ENCODE data around the gene OR6A2.
A peak's percentile ranks its signal among the peaks of the same experiment; 100 is the strongest.

OR6A2 gene

GRCh38 chr11:6755953-6756347 is 43.5 kb downstream of the OR6A2 start:
- DNase-seq, result no peak

GRCh38 chr11:6755303-6755952 is 44.1 kb downstream of the OR6A2 start:
- peak in 1 of 2 experiments; percentile 46 for DNase-seq

- no peak for DNase-seq
Observed at GRCh38 chr11:6747097-6747668, 52.3 kb downstream of the OR6A2 start.

- DNase-seq, result no peak
Observed at GRCh38 chr11:6746626-6747025, 52.9 kb downstream of the OR6A2 start.

GRCh38 chr11:6746086-6746618 is 53.3 kb downstream of the OR6A2 start:
- no peak for DNase-seq

- DNase-seq, result no peak
Observed at GRCh38 chr11:6745465-6746015, 53.9 kb downstream of the OR6A2 start.

GRCh38 chr11:6745018-6745417 is 54.5 kb downstream of the OR6A2 start:
- DNase-seq, result no peak

- DNase-seq, result no peak
Observed at GRCh38 chr11:6742260-6742659, 57.2 kb downstream of the OR6A2 start.
